Suprapubic skin (tissue), 4 donors: ENCODE data around the gene RBM5. TPM values are rescaled to one million over a fixed set of nuclear protein-coding genes. Genes with fewer than 3 reads are reported as not detected.
A peak's percentile ranks its signal among the peaks of the same experiment; 100 is the strongest.

ENCODE experiments used
- DNase-seq, 2 donors: peaks; one replicate each; pipeline ENCODE4 v3.0.0-alpha.2; 2019; ENCODE audit warnings: low spot score in 2 of 2
- H3K27ac ChIP-seq: fragments of 200-600 bp; sonication (generic); one replicate; pipeline ENCODE4 v1.5.1; 2019
- H3K27me3 ChIP-seq: fragments of 200-600 bp; sonication (generic); one replicate; pipeline ENCODE4 v1.5.1; 2019
- H3K36me3 ChIP-seq: fragments of 200-600 bp; sonication (generic); one replicate; pipeline ENCODE4 v1.5.1; 2019
- H3K4me1 ChIP-seq: fragments of 200-600 bp; sonication (generic); one replicate; pipeline ENCODE4 v1.5.1; 2019
- H3K4me3 ChIP-seq: fragments of 200-600 bp; sonication (generic); one replicate; pipeline ENCODE4 v1.5.1; 2019; ENCODE audit warnings: mild to moderate bottlenecking
- H3K9me3 ChIP-seq: fragments of 200-600 bp; sonication (generic); one replicate; pipeline ENCODE4 v1.5.1; 2019
- CTCF ChIP-seq, 2 donors: fragments of 200-600 bp in 1 of 2; fragments of 450-650 bp in 1 of 2; sonication (generic) in 1 of 2; IDR thresholded peaks; one replicate each; pipeline ENCODE4 v1.5.1; 2016 to 2019; ENCODE audit warnings: antibody characterized with exemption in 2 of 2, mild to moderate bottlenecking in 1 of 2, moderate library complexity in 1 of 2
- EP300 ChIP-seq: sonication (generic); formaldehyde crosslinking; IDR thresholded peaks from one replicate; pipeline ENCODE4 v1.6.1; 2017; ENCODE audit warnings: antibody characterized with exemption
- POLR2A ChIP-seq, 2 donors: fragments of 450-650 bp; IDR thresholded peaks; one replicate each; pipeline ENCODE4 v1.6.1; 2017; ENCODE audit warnings: antibody characterized with exemption in 2 of 2, mild to moderate bottlenecking in 2 of 2, moderate library complexity in 2 of 2
- POLR2AphosphoS5 ChIP-seq, 3 donors: sonication (generic); formaldehyde crosslinking; IDR thresholded peaks; one replicate each; pipeline ENCODE4 v1.6.1; 2017; ENCODE audit warnings: antibody characterized with exemption in 3 of 3
- WGBS: methylation state at CpG from one replicate; pipeline ENCODE4 v1.1.5; 2018; 5-methylcytosine and 5-hydroxymethylcytosine counted together
- total RNA-seq, 4 donors: library from RNA; depleted of rRNA; stranded (reverse); fragments of >200 nt; gene quantifications; one replicate each; pipeline ENCODE4 v1.1.0, GENCODE V29; 2016

RBM5 gene
- total RNA-seq, 4 donors from 2014 or later, result 129 to 681 (median 208) TPM

- TF ChIP-seq POLR2AphosphoS5 (IDR thresholded peaks at IDR 0.05) (no peak), EP300 (no peak), POLR2A (IDR thresholded peaks at IDR 0.05) (no peak), CTCF (IDR thresholded peaks at IDR 0.05) (no peak)
- 85% methylated on average over 3 of the region's 3 CpGs for WGBS
- Histone ChIP-seq H3K27me3 (no peaks in the 10 kb centered on the region), H3K36me3 (peaks cover 99% of the 10 kb centered on the region), H3K4me1 (no peaks in the 10 kb centered on the region), H3K4me3 (no peak overlapping the region), H3K27ac (no peak overlapping the region), H3K9me3 (no peaks in the 10 kb centered on the region)
- peak in 1 of 2 donors; percentile 27 for DNase-seq
Observed at GRCh38 chr3:50112462-50112861, 23.7 kb downstream of the RBM5 start.

- 89% methylated on average over 8 of the region's 8 CpGs for WGBS
- DNase-seq, result peak in 1 of 2 donors; percentile 30
- TF ChIP-seq CTCF (IDR thresholded peaks at IDR 0.05) (no peak), POLR2A (IDR thresholded peaks at IDR 0.05) (no peak), EP300 (no peak), POLR2AphosphoS5 (IDR thresholded peaks at IDR 0.05) (no peak)
Observed at GRCh38 chr3:50117120-50117519, 28.4 kb downstream of the RBM5 start.

DNA sequence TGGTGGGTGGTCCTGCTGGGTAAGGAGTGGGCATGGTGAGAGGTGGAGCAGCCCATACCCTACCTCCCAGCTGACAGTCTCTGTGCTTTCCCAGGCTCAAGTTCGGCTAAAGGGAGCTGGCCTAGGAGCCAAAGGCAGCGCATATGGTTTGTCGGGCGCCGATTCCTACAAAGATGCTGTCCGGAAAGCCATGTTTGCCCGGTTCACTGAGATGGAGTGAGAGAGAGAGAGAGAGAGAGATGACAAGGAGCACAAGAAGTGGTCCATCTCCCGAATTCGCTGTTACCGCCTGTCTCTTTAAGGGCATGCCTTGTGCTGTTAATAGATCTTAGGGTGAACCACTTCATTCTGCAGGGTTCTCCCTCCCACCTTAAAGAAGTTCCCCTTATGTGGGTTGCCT lies 29.5 kb downstream of the RBM5 start:
- no peak for TF ChIP-seq EP300
- no peak for TF ChIP-seq CTCF (IDR thresholded peaks at IDR 0.05)
- TF ChIP-seq POLR2AphosphoS5 (IDR thresholded peaks at IDR 0.05), result no peak
- no peak for TF ChIP-seq POLR2A (IDR thresholded peaks at IDR 0.05)
- H3K9me3 ChIP-seq, result no peaks in the 10 kb centered on the region
- H3K4me3 ChIP-seq, result no peak overlapping the region
- peak in 1 of 2 donors; percentile 52 for DNase-seq
- H3K27me3 ChIP-seq, result no peaks in the 10 kb centered on the region
- peaks cover 77% of the 10 kb centered on the region for H3K36me3 ChIP-seq
- H3K27ac ChIP-seq, result no peak overlapping the region
- 90% methylated on average over 10 of the region's 10 CpGs for WGBS
- peaks cover 20% of the 10 kb centered on the region for H3K4me1 ChIP-seq

More at GRCh38 chr3:50117120-50117519, 28.4 kb downstream of the RBM5 start:
- H3K36me3 ChIP-seq, result peaks cover 89% of the 10 kb centered on the region
- H3K4me1 ChIP-seq, result peaks cover 9% of the 10 kb centered on the region
- H3K27ac ChIP-seq, result no peak overlapping the region
- no peak overlapping the region for H3K4me3 ChIP-seq
- H3K27me3 ChIP-seq, result no peaks in the 10 kb centered on the region
- no peaks in the 10 kb centered on the region for H3K9me3 ChIP-seq

- H3K27ac ChIP-seq, result no peak overlapping the region
- 96% methylated on average over 3 of the region's 3 CpGs for WGBS
- H3K4me1 ChIP-seq, result peaks cover 36% of the 10 kb centered on the region
- peak in 1 of 2 donors; percentile 54 for DNase-seq
- no peaks in the 10 kb centered on the region for H3K9me3 ChIP-seq
- no peak for TF ChIP-seq POLR2AphosphoS5 (IDR thresholded peaks at IDR 0.05)
- no peak for TF ChIP-seq POLR2A (IDR thresholded peaks at IDR 0.05)
- TF ChIP-seq CTCF (IDR thresholded peaks at IDR 0.05), result no peak
- no peak for TF ChIP-seq EP300
- H3K4me3 ChIP-seq, result no peak overlapping the region
- H3K27me3 ChIP-seq, result no peaks in the 10 kb centered on the region
- peaks cover 62% of the 10 kb centered on the region for H3K36me3 ChIP-seq
Observed at GRCh38 chr3:50119786-50120185, 31.1 kb downstream of the RBM5 start.

DNA sequence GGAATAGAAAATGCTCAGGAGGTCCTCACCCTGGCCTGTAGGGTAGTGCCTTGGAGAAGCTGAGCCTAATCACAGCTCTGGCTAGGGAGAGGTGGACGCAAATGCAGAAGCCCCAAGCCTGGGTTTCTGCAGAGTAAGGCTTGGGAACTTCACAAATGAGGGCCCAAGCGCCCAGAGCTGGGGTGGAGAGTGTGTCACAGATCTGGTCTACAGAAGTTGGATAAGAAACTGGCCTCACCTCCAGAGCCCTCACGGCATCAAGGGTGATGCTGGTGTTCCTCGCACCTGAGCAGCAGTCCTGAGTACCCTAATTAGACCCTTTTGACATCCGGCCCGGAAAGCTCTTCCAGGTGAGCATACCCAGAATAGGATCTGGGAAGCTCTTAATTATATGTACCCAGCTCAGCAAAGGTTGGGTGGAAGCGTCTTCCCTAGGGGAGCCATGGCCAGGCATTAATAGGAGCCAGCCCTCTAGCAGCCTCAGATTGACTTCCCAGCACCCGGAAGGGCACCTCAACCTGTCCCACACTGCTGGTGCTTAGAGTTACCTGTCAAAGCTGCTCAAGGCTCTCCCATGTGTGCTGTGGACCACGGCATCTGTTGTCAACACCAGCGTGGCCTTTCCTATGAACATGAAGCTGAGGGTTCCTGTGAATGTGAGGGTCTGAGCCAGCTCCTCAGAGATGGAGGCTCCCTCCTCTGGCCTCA lies 31.8 kb downstream of the RBM5 start:
- H3K9me3 ChIP-seq, result no peaks in the 10 kb centered on the region
- H3K4me1 ChIP-seq, result peaks cover 43% of the 10 kb centered on the region
- TF ChIP-seq POLR2A (IDR thresholded peaks at IDR 0.05), result no peak
- TF ChIP-seq CTCF (IDR thresholded peaks at IDR 0.05), result no peak
- no peak for TF ChIP-seq POLR2AphosphoS5 (IDR thresholded peaks at IDR 0.05)
- no peak for TF ChIP-seq EP300
- WGBS, result 93% methylated on average over 3 of the region's 10 CpGs
- H3K36me3 ChIP-seq, result peaks cover 55% of the 10 kb centered on the region
- no peaks in the 10 kb centered on the region for H3K27me3 ChIP-seq
- no peak overlapping the region for H3K27ac ChIP-seq
- H3K4me3 ChIP-seq, result no peak overlapping the region
- DNase-seq, result peak in 1 of 2 donors; percentile 40
